HepG2 (cell line): ENCODE measurements around the gene TMEM187. TPM values are rescaled to one million over a fixed set of nuclear protein-coding genes. Genes with fewer than 3 reads are reported as not detected.

Source experiments
- ATAC-seq: fragments of 200-7000 bp; cut with Tn5 transposase; 3 replicates; pipeline ENCODE4 v1.9.1; 2020; ENCODE audit warnings: mild to moderate bottlenecking, moderate library complexity
- BruUV-seq: library from RNA; stranded (reverse); fragments of 400-500 nt; replicated peaks from 2 replicates; lab custom pipeline; 2021; lab: Mats Ljungman, UMichigan
- CTCF ChIA-PET: fragments of 300-600 bp; formaldehyde crosslinking; extraction: SDS; loops from one replicate; lab custom pipeline; 2021; ENCODE audit warnings: low total read pairs, inconsistent platforms, low intra/inter-chr PET ratio; lab: Yijun Ruan, JAX
- POLR2A ChIA-PET: fragments of 350-600 bp; sonication (Branson Sonifier 250); formaldehyde crosslinking; loops from one replicate; lab custom pipeline; 2020; ENCODE audit warnings: antibody characterized with exemption, inconsistent platforms; lab: Yijun Ruan, JAX
- DNase-seq: peaks from one replicate; pipeline ENCODE4 v3.0.0-alpha.2; 2015; ENCODE audit warnings: low spot score
- FAIRE-seq: peaks from 3 replicates; lab custom pipeline; 2011; peaks lifted over from hg19 to GRCh38; lab: Jason Lieb, UNC
- H2AFZ ChIP-seq: one replicate; pipeline ENCODE4 v1.6.1; 2011; ENCODE audit warnings: low read length, inconsistent platforms
- H3K27ac ChIP-seq: fragments of 300-600 bp; 3 replicates; pipeline ENCODE4 v1.8.0; 2011; ENCODE audit warnings: mixed run types, mild to moderate bottlenecking, mixed read lengths, low read length, inconsistent platforms; ENCODE audit not compliant: insufficient read depth; ENCODE audit errors: extremely low read length
- H3K27me3 ChIP-seq, 2 experiments: fragments of 200-600 bp in 1 of 2; 2 replicates in 1 of 2; 3 replicates in 1 of 2; pipeline versions ENCODE4 v1.6.0 to v1.8.0; 2011; ENCODE audit warnings: low read length in 2 of 2, mild to moderate bottlenecking in 2 of 2, moderate library complexity in 2 of 2, inconsistent platforms in 1 of 2; ENCODE audit not compliant: insufficient read depth in 2 of 2, control insufficient read depth in 1 of 2
- H3K36me3 ChIP-seq, 2 experiments: fragments of 200-600 bp in 1 of 2; replicated peaks in 1 of 2; 2 replicates in 1 of 2; 3 replicates in 1 of 2; pipeline versions ENCODE4 v1.5.1 to v1.8.0; 2011; ENCODE audit warnings: low read length in 2 of 2, inconsistent platforms in 1 of 2; ENCODE audit not compliant: insufficient read depth in 2 of 2, control insufficient read depth in 1 of 2
- H3K4me1 ChIP-seq: 2 replicates; pipeline ENCODE4 v1.5.1; 2012; ENCODE audit warnings: low read length, inconsistent platforms; ENCODE audit not compliant: insufficient read depth
- H3K4me2 ChIP-seq: 2 replicates; pipeline ENCODE4 v1.6.0; 2011; ENCODE audit warnings: low read depth, low read length, inconsistent platforms
- H3K4me3 ChIP-seq, 3 experiments: fragments of 200-600 bp in 1 of 3; sonication (generic), shearing (Covaris generic) in 1 of 3; replicated peaks in 1 of 3; 2 replicates each; pipeline ENCODE4 v1.5.1; 2011 to 2016; ENCODE audit warnings: low read length in 3 of 3, inconsistent platforms in 2 of 3, low read depth in 2 of 3, mild to moderate bottlenecking in 2 of 3, control low read depth in 1 of 3, mixed read lengths in 1 of 3; ENCODE audit not compliant: insufficient read depth in 1 of 3
- H3K79me2 ChIP-seq: one replicate; pipeline ENCODE4 v1.6.1; 2011; ENCODE audit warnings: low read length, inconsistent platforms; ENCODE audit not compliant: insufficient read depth
- H3K9ac ChIP-seq: 2 replicates; pipeline ENCODE4 v1.6.0; 2011; ENCODE audit warnings: mild to moderate bottlenecking, low read depth, low read length, inconsistent platforms; ENCODE audit not compliant: insufficient read depth
- H3K9me3 ChIP-seq: 2 replicates; pipeline ENCODE4 v1.5.1; 2012; ENCODE audit warnings: mild to moderate bottlenecking, low read length
- H4K20me1 ChIP-seq: 2 replicates; pipeline ENCODE4 v1.6.0; 2011; ENCODE audit warnings: inconsistent platforms, mild to moderate bottlenecking, low read length, moderate library complexity; ENCODE audit not compliant: insufficient read depth
- MED13 ChIP-seq: sonication (generic); formaldehyde crosslinking; IDR thresholded peaks from 2 replicates; pipeline ENCODE4 v1.5.0; 2020; ENCODE audit warnings: missing genetic modification reagents
- RBM22 ChIP-seq: fragments of 200-400 bp; formaldehyde crosslinking; optimal IDR thresholded peaks from 2 replicates; pipeline ENCODE3; 2017; ENCODE audit warnings: mild to moderate bottlenecking, low read length, moderate library complexity
- SP2 ChIP-seq: sonication (generic); formaldehyde crosslinking; IDR thresholded peaks from 2 replicates; pipeline ENCODE4 v1.5.1; 2020; ENCODE audit warnings: mild to moderate bottlenecking, missing genetic modification reagents
- TGIF2 ChIP-seq: IDR thresholded peaks from 2 replicates; pipeline ENCODE4 v1.6.1; 2016; ENCODE audit warnings: control low read depth, missing compliant biosample characterization
- ZBTB3 ChIP-seq: sonication (generic); formaldehyde crosslinking; IDR thresholded peaks from 2 replicates; pipeline ENCODE4 v1.4.0; 2020; ENCODE audit warnings: low read depth, mild to moderate bottlenecking, moderate library complexity, missing genetic modification reagents, borderline replicate concordance
- ZNF136 ChIP-seq: sonication (generic); formaldehyde crosslinking; IDR thresholded peaks from 2 replicates; pipeline ENCODE4 v1.8.1; 2022; ENCODE audit warnings: low read depth, mild to moderate bottlenecking, moderate library complexity, missing genetic modification reagents
- ZNF207 ChIP-seq: fragments of 450-650 bp; IDR thresholded peaks from 2 replicates; pipeline ENCODE4 v1.6.1; 2016; ENCODE audit warnings: antibody characterized with exemption, borderline replicate concordance
- ZNF276 ChIP-seq: sonication (generic); formaldehyde crosslinking; IDR thresholded peaks from 2 replicates; pipeline ENCODE4 v1.4.0; 2020; ENCODE audit warnings: mild to moderate bottlenecking, low read depth, missing genetic modification reagents
- ZNF576 ChIP-seq: sonication (generic); formaldehyde crosslinking; IDR thresholded peaks from 2 replicates; pipeline ENCODE4 v1.4.0; 2020; ENCODE audit warnings: mild to moderate bottlenecking, missing genetic modification reagents
- WGBS: methylation state at CpG from one replicate; pipeline ENCODE4 v1.1.6; 2017; ENCODE audit warnings: low lambda C conversion rate; 5-methylcytosine and 5-hydroxymethylcytosine counted together
- in situ Hi-C: cut with HindIII; loops from 2 replicates; pipeline ENCODE4 v1.10.0; 2017; ENCODE audit warnings: low pct_unique_long_range_greater_than_20kb; ENCODE audit not compliant: extremely low pct_ligation_motif_present
- intact Hi-C: fragments of 100-400 bp; cut with micrococcal nuclease; formaldehyde crosslinking; loops from one replicate; pipeline ENCODE4 v1.10.0; 2022; ENCODE audit not compliant: unreplicated experiment
- polyA plus RNA-seq, 8 experiments: library from polyadenylated mRNA; depleted of rRNA in 3 of 8; stranded (reverse) in 7 of 8; unstranded in 1 of 8; fragments of >200 nt; fragmentation: Illumina TruSeq in 4 of 8; extraction: Trizol in 4 of 8; gene quantifications; 2 replicates each; pipeline versions ENCODE4 v1.2.1 to v1.2.3, GENCODE V29; 2011 to 2016; ENCODE audit warnings: low read depth in 4 of 8, missing spikeins in 1 of 8, mixed read lengths in 1 of 8; ENCODE audit not compliant: insufficient read depth in 1 of 8
- total RNA-seq, 5 experiments: library from RNA; depleted of rRNA; stranded (reverse); fragments of >200 nt; fragmentation: Illumina TruSeq; extraction: Trizol; gene quantifications; 2 replicates each; pipeline ENCODE4 v1.2.3, GENCODE V29; 2016; ENCODE audit warnings: low read depth in 1 of 5

The TMEM187 gene
- total and polyA plus RNA-seq, 2 of the 13 experiments (the other 11 are each of a cell fraction or from before 2014, with no cell fraction given) = 2.2 to 6.2 TPM

DNA sequence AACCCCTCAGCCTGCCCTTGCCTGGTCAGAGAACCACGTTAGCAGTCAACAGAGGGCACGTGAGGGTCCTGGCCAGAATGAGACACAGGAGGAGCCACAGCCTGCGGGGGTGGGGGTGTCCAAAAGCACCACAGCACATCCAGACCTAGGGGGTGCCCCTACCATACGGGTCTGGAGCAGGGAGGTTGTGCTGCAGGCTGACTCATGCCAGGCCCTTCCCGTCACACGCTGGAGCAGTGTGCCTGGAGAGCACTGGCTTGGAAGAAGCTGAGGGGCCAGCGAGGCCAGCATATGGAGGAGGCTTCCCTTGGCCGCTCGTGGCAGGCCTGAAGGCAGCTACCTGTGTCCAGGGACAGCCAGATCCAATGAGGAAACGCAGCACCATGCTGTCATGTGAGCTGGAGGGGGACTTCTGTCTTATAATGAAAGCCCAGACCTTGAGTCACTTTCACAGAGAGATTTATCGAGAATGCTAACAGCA, 48.6 kb downstream of the TMEM187 start (continued):
- no peak for TF ChIP-seq ZNF576
- TF ChIP-seq ZNF276 (CRISPR knock-in tag) = no peak
- no peak for TF ChIP-seq MED13 (CRISPR knock-in tag)
- TF ChIP-seq ZNF207 = no peak
- no peak for TF ChIP-seq TGIF2 (CRISPR knock-in tag)
- TF ChIP-seq SP2 (CRISPR knock-in tag) = no peak
- TF ChIP-seq ZNF136 (CRISPR knock-in tag) = no peak

GRCh38 chrX:154022108-154022507, 49.6 kb downstream of the TMEM187 start:
- intact Hi-C loops = no loop called here
- peak; percentile 35 for TF ChIP-seq RBM22
- no peak for TF ChIP-seq ZBTB3 (CRISPR knock-in tag)
- ATAC-seq (no peak), FAIRE-seq (no peak), DNase-seq (no peak)
- Histone ChIP-seq H3K4me1 (peaks cover 44% of the 10 kb centered on the region), H3K79me2 (peaks cover 15% of the 10 kb centered on the region), H3K4me2 (no peak overlapping the region), H3K9me3 (no peaks in the 10 kb centered on the region), H2AFZ (no peak overlapping the region), H3K9ac (no peak overlapping the region), H4K20me1 (no peaks in the 10 kb centered on the region), H3K4me3 (no peak overlapping the region), H3K27me3 (no peaks in the 10 kb centered on the region), H3K27ac (no peak overlapping the region), H3K36me3 (peaks cover 0 to 3% of the 10 kb centered on the region in 2 experiments; a peak in 1 of 5 replicates)
- in situ Hi-C loops = no loop called here
- no TSS peak for BruUV-seq
- WGBS = 100% methylated on average over 1 of the region's 5 CpGs
- POLR2A ChIA-PET = interaction anchor here (1.4 to 1.5 kb wide), 2 partner anchors 9 to 16 kb away, joined by 3 to 6 read pairs; no protein-coding TSS in a partner anchor
- CTCF ChIA-PET = no interaction called here
